PC-9 (cell line): ENCODE measurements around the gene NUP58.

ENCODE experiments used
- EZH2 ChIP-seq: fragments of 200-600 bp; sonication (generic); IDR thresholded peaks from 2 replicates; pipeline ENCODE4 v1.8.0; 2017; ENCODE audit warnings: antibody characterized with exemption, low read depth
- TF ChIP-seq, protein P1 (sequence below): fragments of 200-600 bp; sonication (generic); conservative IDR thresholded peaks from 2 replicates; pipeline ENCODE4 v1.6.1; 2017; ENCODE audit warnings: mixed run types, antibody characterized with exemption, mild to moderate bottlenecking, moderate library complexity

DNA sequence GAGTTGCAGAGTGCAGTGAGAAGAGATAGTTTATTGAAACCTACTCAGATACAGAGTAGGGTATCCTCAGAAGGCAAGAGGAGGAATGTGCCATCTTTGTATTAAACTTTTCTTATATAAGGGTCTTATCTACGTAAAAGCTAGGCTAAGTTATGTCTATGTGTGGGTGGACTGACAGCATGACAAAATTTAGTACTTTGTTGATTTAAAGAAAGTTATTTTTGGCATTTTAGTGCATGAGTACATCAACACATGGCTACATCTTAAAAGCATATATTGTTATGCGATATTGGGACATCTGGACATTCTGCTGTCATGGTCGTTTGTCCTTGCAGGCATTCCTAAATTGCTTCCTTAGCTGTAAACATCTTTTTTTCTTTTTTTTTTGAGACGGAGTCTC, 51.4 kb downstream of the NUP58 start:
- TF ChIP-seq, protein P1, sequence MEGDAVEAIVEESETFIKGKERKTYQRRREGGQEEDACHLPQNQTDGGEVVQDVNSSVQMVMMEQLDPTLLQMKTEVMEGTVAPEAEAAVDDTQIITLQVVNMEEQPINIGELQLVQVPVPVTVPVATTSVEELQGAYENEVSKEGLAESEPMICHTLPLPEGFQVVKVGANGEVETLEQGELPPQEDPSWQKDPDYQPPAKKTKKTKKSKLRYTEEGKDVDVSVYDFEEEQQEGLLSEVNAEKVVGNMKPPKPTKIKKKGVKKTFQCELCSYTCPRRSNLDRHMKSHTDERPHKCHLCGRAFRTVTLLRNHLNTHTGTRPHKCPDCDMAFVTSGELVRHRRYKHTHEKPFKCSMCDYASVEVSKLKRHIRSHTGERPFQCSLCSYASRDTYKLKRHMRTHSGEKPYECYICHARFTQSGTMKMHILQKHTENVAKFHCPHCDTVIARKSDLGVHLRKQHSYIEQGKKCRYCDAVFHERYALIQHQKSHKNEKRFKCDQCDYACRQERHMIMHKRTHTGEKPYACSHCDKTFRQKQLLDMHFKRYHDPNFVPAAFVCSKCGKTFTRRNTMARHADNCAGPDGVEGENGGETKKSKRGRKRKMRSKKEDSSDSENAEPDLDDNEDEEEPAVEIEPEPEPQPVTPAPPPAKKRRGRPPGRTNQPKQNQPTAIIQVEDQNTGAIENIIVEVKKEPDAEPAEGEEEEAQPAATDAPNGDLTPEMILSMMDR: no peak
- TF ChIP-seq EZH2: no peak
